Central memory CD8-positive, alpha-beta T cell (primary cell): Measurements from ENCODE around the gene MKRN1.
"Not testable (repeated sequence)": the region's sequence is repeated elsewhere in the genome, so short reads cannot be mapped to it uniquely, and the experiment has no call there.

Experiments
- ATAC-seq: fragments of 150-1000 bp; cut with Tn5 transposase; replicated peaks from 2 replicates; pipeline ENCODE4 v1.10.0; 2022; ENCODE audit warnings: mild to moderate bottlenecking, moderate FRiP score, moderate number of reproducible peaks; ENCODE audit not compliant: poor library complexity, severe bottlenecking; ENCODE audit errors: extremely low read depth
- DNase-seq, 2 donors: peaks; one replicate each; pipeline ENCODE4 v3.0.0; 2021; ENCODE audit warnings: low spot score in 2 of 2
- H3K27ac Mint-ChIP-seq: one replicate; pipeline ENCODE4 v1.8.0; 2022; ENCODE audit warnings: low read depth, mild to moderate bottlenecking, moderate library complexity, mixed read lengths
- H3K27me3 Mint-ChIP-seq: one replicate; pipeline ENCODE4 v1.8.0; 2022; ENCODE audit warnings: mixed read lengths
- H3K36me3 Mint-ChIP-seq: one replicate; pipeline ENCODE4 v1.8.0; 2022; ENCODE audit warnings: mild to moderate bottlenecking, moderate library complexity, mixed read lengths; ENCODE audit not compliant: insufficient read depth
- H3K4me1 Mint-ChIP-seq: one replicate; pipeline ENCODE4 v1.8.0; 2022; ENCODE audit warnings: mixed read lengths
- H3K4me3 Mint-ChIP-seq: one replicate; pipeline ENCODE4 v1.8.0; 2022; ENCODE audit warnings: mild to moderate bottlenecking, moderate library complexity, mixed read lengths
- H3K9me3 Mint-ChIP-seq: one replicate; pipeline ENCODE4 v1.8.0; 2022; ENCODE audit warnings: mixed read lengths

Gene MKRN1, protein sequence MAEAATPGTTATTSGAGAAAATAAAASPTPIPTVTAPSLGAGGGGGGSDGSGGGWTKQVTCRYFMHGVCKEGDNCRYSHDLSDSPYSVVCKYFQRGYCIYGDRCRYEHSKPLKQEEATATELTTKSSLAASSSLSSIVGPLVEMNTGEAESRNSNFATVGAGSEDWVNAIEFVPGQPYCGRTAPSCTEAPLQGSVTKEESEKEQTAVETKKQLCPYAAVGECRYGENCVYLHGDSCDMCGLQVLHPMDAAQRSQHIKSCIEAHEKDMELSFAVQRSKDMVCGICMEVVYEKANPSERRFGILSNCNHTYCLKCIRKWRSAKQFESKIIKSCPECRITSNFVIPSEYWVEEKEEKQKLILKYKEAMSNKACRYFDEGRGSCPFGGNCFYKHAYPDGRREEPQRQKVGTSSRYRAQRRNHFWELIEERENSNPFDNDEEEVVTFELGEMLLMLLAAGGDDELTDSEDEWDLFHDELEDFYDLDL

DNA sequence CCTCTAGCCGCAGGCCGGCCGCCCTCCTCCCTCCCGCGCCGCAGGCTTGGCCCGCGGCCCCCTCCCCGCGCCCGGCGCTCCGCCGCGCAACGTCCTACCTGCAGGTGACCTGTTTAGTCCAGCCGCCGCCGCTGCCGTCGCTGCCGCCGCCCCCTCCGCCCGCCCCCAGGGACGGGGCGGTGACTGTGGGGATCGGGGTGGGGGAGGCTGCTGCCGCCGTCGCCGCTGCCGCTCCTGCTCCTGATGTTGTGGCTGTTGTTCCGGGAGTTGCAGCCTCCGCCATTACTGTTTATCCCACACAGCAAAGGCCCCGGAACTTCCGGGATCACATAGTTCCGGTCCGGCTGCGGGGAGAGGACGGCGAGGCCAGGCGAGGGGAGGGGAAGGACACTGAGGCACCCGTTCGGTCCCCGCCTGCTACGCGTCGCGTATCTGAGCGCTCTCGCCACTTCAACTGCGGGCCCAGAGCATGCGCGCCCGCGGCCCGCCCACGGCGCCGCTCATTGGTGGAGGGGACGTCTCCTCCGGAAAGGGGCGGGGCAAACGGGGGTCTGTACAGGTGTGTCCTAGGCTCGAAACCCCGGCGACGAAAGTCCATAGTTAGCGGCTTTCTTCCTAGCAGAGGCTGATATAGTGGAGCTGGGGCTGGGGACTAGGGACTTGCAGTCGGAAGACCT is at the start of gene MKRN1:
Gene MKRN1 (minus strand): TSS at position 444 of the 677 bp plus-strand sequence. CDS start 161 bp downstream, at position 283.
- ATAC-seq (peak; percentile 80), DNase-seq (peak; percentile 76 to 80)
- H3K27ac Mint-ChIP-seq = peak within 1 kb of the TSS; percentile 95

DNA sequence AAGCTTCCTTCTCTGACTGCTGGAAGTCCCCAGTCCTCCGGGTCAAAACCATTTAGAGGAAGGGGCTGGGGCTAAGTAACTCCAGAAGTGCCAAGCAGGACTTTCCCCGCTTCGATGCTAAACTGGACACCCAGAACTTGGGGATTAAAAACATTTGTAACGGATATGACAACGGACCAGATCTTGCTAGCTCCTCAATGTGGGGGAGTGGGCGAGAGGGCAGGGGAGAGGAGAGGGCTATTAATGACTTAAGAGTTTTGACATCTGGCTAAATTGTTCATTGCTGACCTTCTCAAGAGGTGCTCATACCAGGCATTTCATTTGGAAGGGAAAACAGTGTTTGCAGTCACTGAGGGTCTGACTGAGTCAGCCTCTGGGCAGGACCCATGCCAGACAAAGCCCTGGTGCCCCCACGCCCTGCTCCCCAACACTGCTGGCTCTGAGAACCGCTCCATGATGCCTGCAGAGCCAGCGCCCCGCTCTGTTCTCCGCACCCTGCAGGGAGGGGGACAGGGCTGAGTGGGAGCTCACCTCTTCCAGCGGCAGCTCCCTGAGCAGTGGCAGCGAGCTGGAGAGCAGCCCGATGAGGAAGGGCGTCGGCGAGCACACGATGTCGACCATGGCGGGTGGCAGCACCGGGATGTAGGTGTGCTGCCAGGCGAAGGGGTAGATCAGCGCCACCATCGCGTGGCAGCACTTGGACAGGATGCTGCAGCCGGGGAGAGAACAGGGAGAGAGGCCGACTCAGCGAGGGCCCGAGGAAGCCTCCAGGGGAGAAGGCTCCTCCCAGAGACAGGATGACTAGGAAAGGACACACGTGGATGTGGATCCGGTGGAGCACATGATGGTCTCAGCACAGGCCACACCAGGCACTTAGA is 47.7 kb upstream of the MKRN1 start:
- Mint-ChIP-seq H3K4me1 (peaks cover 21% of the 10 kb centered on the region), H3K36me3 (no peaks in the 10 kb centered on the region), H3K27ac (no peak overlapping the region), H3K4me3 (no peak overlapping the region), H3K27me3 (peaks cover 16% of the 10 kb centered on the region), H3K9me3 (no peaks in the 10 kb centered on the region)
- ATAC-seq = no peak
- no peak for DNase-seq

More for the DNA sequence above, at the start of gene MKRN1:
- Mint-ChIP-seq H3K4me3 (peak within 1 kb of the TSS; percentile 95), H3K4me1 (peaks cover 30% of the 10 kb centered on the region), H3K27me3 (no peaks in the 10 kb centered on the region), H3K9me3 (no peaks in the 10 kb centered on the region), H3K36me3 (peaks cover 18% of the 10 kb centered on the region)

GRCh38 chr7:140526214-140526613 is 46.9 kb upstream of the MKRN1 start:
- Mint-ChIP-seq H3K27me3 (peaks cover 10% of the 10 kb centered on the region), H3K36me3 (no peaks in the 10 kb centered on the region), H3K27ac (no peak overlapping the region), H3K4me1 (peaks cover 21% of the 10 kb centered on the region), H3K9me3 (no peaks in the 10 kb centered on the region), H3K4me3 (no peak overlapping the region)
- ATAC-seq (no peak), DNase-seq (no peak)

GRCh38 chr7:140525743-140526142 is 46.4 kb upstream of the MKRN1 start:
- ATAC-seq (peak; percentile 86), DNase-seq (peak in 1 of 2 donors; percentile 14)
- Mint-ChIP-seq H3K9me3 (no peaks in the 10 kb centered on the region), H3K27ac (no peak overlapping the region), H3K4me1 (peaks cover 21% of the 10 kb centered on the region), H3K27me3 (peaks cover 5% of the 10 kb centered on the region), H3K4me3 (peak overlapping the region; percentile 48), H3K36me3 (no peaks in the 10 kb centered on the region)

GRCh38 chr7:140521421-140521820 is 42.1 kb upstream of the MKRN1 start:
- Mint-ChIP-seq H3K27me3 (peaks cover 14% of the 10 kb centered on the region), H3K9me3 (no peaks in the 10 kb centered on the region), H3K4me1 (peaks cover 18% of the 10 kb centered on the region), H3K36me3 (no peaks in the 10 kb centered on the region), H3K27ac (no peak overlapping the region), H3K4me3 (no peak overlapping the region)
- no peak for ATAC-seq
- no peak for DNase-seq

- Mint-ChIP-seq H3K9me3 (no peaks in the 10 kb centered on the region), H3K4me1 (peaks cover 7% of the 10 kb centered on the region), H3K27ac (no peak overlapping the region), H3K27me3 (peaks cover 14% of the 10 kb centered on the region), H3K36me3 (peaks cover 1% of the 10 kb centered on the region), H3K4me3 (no peak overlapping the region)
- DNase-seq (no peak), ATAC-seq (no peak)
Observed at GRCh38 chr7:140519007-140519399, 39.7 kb upstream of the MKRN1 start.

DNA sequence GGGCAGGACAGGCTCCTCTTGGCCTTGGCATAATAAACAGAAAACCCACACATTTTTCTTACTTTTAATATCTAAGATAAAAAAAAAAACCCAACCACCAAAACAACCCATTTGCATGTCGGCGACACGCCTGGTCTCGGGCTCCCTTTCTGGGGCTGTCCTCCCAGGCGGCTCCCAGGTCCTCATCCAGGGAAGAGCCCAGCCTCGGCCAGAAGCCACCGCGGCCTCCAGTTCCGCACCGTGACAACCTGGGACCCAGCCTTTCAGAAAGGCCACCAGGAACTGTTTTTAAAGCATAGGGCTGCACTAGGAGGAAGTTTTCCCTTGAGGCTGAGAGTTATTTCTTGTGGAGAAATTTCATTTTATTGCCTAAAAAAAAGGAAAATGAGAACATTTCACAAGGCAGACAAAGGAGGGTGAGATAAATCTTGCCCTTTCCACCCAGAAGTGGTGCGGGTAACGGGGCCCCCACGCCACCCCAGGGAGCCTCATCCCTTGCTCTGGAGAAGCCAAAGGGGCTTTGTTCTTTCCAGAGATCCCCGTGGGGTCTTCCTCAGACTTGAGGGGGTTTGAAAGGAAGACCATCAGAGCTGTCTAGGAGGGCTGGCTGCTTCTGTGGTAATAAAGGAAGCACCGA is 39.2 kb upstream of the MKRN1 start:
- Mint-ChIP-seq H3K4me3 (no peak overlapping the region), H3K27ac (no peak overlapping the region), H3K9me3 (no peaks in the 10 kb centered on the region), H3K36me3 (peaks cover 2% of the 10 kb centered on the region), H3K27me3 (peaks cover 14% of the 10 kb centered on the region), H3K4me1 (peaks cover 7% of the 10 kb centered on the region)
- ATAC-seq (no peak), DNase-seq (no peak)

DNA sequence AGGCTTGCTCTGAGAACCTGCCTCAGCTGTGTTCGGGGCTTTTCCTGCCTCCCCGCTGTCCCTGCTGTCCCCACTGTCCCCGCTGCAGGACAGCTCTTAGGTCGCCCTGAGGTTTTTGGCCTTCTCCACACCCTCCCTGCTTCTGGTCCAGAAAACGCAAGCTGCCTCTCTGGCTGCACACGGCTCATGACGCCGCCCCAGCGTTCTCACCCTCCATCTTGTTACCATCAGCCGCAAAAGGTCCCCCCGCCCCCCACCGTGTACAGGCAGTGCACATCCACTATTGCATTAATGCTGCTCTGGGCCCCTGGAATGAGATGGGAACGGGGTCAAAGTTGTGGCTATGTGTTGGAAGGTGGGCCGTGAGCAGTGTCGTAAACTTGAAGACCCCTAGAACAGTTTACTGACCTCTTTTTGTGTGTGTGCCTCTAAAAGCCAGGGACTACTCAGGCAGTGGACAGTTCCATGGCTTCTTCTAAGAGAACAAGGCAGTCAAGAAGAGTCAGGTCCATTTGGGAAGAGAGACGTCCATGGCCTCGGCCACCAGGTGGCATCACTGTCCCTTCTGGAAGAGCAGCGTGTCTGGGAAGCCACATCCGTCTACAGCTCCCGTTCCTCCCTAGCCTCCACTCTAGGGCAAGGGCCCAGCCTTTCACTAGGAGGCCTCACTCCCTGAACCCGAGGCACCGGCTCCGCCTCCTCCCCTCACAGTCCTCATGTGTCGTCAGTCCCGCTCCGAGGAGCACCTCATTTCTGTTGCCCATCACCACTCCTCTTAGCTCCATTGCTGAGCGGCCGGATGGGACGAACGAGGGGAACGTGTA is 38.5 kb upstream of the MKRN1 start:
- H3K27ac Mint-ChIP-seq = no peak overlapping the region
- peaks cover 7% of the 10 kb centered on the region for H3K4me1 Mint-ChIP-seq
- no peak overlapping the region for H3K4me3 Mint-ChIP-seq
- ATAC-seq = no peak
- no peaks in the 10 kb centered on the region for H3K9me3 Mint-ChIP-seq
- peaks cover 2% of the 10 kb centered on the region for H3K36me3 Mint-ChIP-seq
- DNase-seq = peak; percentile 17 to 30
- H3K27me3 Mint-ChIP-seq = peaks cover 14% of the 10 kb centered on the region

DNA sequence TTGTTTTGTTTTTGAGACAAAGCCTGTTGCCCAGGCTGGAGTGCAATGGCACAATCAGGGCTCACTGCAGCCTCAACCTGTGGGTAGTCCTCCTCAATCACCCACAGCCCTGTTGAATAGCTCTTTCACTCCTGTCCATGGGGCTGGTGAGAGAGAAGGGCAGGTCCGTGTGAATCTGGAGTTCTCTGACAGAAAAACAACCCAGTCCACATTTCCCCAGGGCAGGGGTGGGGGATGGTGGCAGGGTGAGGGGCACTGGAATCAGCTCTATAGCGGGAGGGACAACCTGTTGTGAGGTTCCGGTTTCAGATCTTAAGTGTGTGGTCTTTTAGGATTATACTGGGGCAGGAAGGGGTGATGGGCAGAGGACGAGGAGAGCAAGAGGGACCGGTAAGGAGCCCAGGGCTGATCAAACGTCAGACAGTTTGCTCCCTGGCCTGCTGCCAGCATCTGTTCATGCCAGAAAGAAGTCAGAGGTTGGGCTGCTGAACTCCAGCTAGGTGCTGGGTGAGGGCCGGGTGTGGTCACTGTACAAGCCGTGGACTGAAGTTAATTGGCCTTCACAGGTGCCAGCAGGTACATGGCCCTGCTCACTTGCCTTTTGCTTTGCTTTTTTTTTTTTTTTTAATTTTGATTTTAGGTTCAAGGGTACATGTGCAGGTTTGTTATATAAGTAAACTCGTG is 33.2 kb upstream of the MKRN1 start:
- DNase-seq (no peak), ATAC-seq (no peak)
- peaks cover 5% of the 10 kb centered on the region for H3K27me3 Mint-ChIP-seq
- no peak overlapping the region for H3K27ac Mint-ChIP-seq
- no peak overlapping the region for H3K4me3 Mint-ChIP-seq
- H3K9me3 Mint-ChIP-seq = no peaks in the 10 kb centered on the region
- peaks cover 2% of the 10 kb centered on the region for H3K36me3 Mint-ChIP-seq
- H3K4me1 Mint-ChIP-seq = no peaks in the 10 kb centered on the region

DNA sequence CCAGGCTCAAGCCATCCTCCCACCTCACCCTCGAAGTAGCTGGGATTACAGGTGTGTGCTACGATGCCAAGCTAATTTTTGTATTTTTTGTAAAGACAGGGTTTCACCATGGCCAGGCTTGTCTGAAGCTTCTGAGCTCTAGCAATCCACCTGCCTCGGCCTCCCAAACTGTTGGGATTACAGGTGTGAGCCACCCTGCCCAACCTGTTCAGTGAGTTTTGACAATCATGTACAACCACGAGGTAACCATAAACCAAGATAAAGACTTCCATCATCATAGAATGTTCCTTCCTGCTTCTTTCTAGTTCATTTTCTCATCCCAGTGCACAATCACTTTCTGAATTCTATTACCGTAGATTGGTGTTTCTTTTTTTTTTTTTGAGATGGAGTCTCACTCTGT is 30.5 kb upstream of the MKRN1 start:
- Mint-ChIP-seq H3K27me3 (no peaks in the 10 kb centered on the region), H3K9me3 (no peaks in the 10 kb centered on the region), H3K4me1 (no peaks in the 10 kb centered on the region), H3K4me3 (no peak overlapping the region), H3K27ac (no peak overlapping the region), H3K36me3 (peaks cover 2% of the 10 kb centered on the region)
- ATAC-seq = no peak
- no peak for DNase-seq

DNA sequence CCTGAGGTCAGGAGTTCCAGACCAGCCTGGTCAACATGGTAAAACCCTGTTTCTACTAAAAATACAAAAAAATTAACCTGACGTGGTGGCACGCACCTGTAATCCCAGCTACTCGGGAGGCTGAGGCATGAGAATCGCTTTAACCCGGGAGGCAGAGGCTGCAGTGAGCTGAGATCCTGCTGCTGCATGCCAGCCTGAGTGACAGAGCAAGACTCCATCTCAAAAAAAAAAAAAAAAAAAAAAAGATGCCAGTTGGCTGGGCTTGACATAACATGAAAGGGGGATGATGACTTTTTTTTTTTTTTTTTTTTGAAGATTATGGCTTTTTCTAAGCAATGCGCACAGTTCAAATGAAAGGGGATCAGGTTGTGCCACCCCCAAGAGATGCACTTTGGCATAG is 28.3 kb upstream of the MKRN1 start:
- H3K27ac Mint-ChIP-seq = peak overlapping the region; percentile 51

More for the DNA sequence above, 28.3 kb upstream of the MKRN1 start:
- H3K4me3 Mint-ChIP-seq, H3K4me1 Mint-ChIP-seq, H3K36me3 Mint-ChIP-seq, H3K9me3 Mint-ChIP-seq, ATAC-seq, DNase-seq, H3K27me3 Mint-ChIP-seq: not testable (repeated sequence)
